Sigmoid colon (tissue), 4 donors: Measurements from ENCODE around the gene SMARCD1.

ENCODE experiments used
- POLR2AphosphoS5 ChIP-seq, 4 donors: sonication (generic); formaldehyde crosslinking; IDR thresholded peaks; one replicate each; pipeline ENCODE4 v1.6.1; 2017; ENCODE audit warnings: antibody characterized with exemption in 4 of 4
- TF ChIP-seq, protein P1 (sequence below), 4 experiments: fragments of 450-650 bp in 3 of 4; fragments of 200-600 bp in 1 of 4; IDR thresholded peaks; one replicate each; pipeline ENCODE4 v1.5.1; 2016 to 2019; ENCODE audit warnings: antibody characterized with exemption in 4 of 4, mild to moderate bottlenecking in 3 of 4, moderate library complexity in 2 of 4

DNA sequence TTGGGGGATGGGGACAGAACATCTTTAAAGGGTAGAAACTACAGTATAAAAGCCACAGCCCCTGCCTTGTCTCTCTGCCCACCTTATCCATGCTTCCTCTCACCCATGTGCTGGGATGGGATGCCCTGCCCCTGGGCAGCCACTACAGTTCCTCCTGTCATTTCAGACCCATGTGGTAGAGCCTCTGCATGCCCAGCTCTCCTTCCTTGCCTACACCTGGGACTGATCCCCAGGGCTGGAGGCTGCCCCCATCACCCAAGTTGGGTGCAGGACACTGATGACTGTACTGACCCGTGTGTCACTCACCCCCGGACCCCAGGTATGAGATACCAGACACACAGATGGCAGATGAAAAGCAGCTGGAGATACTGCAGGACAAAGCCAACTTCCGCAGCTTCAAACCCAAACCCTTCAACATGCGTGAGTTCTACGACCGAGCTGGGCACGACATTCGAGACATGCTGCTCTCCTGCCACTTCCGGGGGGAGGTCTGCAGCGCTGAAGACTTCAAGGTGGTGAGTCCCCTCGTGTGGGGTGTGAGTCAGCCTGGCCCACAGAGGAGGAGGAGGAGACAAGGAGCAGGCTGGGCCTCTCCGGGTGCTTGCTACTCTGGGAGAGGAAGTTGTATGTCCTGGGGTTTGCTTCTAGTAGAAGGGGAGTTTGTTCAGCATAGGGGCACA lies 25.6 kb upstream of the SMARCD1 start:
- TF ChIP-seq, protein P1, sequence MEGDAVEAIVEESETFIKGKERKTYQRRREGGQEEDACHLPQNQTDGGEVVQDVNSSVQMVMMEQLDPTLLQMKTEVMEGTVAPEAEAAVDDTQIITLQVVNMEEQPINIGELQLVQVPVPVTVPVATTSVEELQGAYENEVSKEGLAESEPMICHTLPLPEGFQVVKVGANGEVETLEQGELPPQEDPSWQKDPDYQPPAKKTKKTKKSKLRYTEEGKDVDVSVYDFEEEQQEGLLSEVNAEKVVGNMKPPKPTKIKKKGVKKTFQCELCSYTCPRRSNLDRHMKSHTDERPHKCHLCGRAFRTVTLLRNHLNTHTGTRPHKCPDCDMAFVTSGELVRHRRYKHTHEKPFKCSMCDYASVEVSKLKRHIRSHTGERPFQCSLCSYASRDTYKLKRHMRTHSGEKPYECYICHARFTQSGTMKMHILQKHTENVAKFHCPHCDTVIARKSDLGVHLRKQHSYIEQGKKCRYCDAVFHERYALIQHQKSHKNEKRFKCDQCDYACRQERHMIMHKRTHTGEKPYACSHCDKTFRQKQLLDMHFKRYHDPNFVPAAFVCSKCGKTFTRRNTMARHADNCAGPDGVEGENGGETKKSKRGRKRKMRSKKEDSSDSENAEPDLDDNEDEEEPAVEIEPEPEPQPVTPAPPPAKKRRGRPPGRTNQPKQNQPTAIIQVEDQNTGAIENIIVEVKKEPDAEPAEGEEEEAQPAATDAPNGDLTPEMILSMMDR (IDR thresholded peaks at IDR 0.05): no peak
- no peak for TF ChIP-seq POLR2AphosphoS5 (IDR thresholded peaks at IDR 0.05)
